AG09309 (cell line): ENCODE data around the gene DDX31.

ENCODE experiments used
- DNase-seq: peaks from one replicate; pipeline ENCODE4 v3.0.0-alpha.2; 2010; ENCODE audit warnings: low read depth
- H3K4me3 ChIP-seq: 2 replicates; pipeline ENCODE4 v1.5.1; 2011; ENCODE audit warnings: mild to moderate bottlenecking, low read depth, low read length, moderate library complexity; ENCODE audit not compliant: control insufficient read depth
- TF ChIP-seq, protein P1 (sequence below): IDR thresholded peaks from 2 replicates; pipeline ENCODE4 v1.5.1; 2011; ENCODE audit warnings: mild to moderate bottlenecking, low read depth, low read length, inconsistent platforms; ENCODE audit not compliant: insufficient read depth, control insufficient read depth; ENCODE audit errors: missing control alignments

The DDX31 gene

DNA sequence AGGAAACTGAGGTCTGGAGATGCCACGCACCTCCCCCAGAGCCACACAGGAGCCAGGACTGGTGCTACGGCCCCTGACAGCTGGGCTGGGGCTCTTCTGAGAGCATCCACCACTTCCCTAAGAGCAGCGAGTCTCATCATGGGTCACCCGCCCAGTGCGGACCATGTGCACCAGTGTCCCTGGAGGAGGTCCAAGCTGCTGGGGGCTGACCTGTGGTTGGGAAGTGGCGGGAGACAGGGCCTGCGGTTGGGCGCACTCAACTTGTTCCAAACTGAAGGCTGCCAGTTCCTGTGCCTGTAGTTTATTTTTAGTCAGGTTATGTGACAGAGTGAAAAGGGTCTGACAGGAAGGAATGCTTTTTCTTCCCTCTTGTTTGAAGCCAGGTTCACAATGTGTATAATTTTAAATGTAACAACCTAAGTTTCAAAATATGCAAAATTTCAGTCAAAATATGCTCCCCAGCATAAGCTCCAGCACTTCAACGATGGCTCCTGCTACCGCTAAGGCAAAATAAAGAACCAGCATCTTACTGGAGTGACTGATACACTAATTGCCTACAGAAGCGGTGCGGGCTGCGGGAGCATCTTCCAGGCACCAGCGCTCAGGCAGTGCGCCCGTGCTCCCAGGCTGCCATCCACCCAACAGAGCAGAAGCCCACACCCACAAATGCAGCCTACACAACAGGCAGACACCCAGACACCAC, 72.6 kb downstream of the DDX31 start:
- no peak for DNase-seq
- no peak overlapping the region for H3K4me3 ChIP-seq
- TF ChIP-seq, protein P1, sequence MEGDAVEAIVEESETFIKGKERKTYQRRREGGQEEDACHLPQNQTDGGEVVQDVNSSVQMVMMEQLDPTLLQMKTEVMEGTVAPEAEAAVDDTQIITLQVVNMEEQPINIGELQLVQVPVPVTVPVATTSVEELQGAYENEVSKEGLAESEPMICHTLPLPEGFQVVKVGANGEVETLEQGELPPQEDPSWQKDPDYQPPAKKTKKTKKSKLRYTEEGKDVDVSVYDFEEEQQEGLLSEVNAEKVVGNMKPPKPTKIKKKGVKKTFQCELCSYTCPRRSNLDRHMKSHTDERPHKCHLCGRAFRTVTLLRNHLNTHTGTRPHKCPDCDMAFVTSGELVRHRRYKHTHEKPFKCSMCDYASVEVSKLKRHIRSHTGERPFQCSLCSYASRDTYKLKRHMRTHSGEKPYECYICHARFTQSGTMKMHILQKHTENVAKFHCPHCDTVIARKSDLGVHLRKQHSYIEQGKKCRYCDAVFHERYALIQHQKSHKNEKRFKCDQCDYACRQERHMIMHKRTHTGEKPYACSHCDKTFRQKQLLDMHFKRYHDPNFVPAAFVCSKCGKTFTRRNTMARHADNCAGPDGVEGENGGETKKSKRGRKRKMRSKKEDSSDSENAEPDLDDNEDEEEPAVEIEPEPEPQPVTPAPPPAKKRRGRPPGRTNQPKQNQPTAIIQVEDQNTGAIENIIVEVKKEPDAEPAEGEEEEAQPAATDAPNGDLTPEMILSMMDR: no peak

DNA sequence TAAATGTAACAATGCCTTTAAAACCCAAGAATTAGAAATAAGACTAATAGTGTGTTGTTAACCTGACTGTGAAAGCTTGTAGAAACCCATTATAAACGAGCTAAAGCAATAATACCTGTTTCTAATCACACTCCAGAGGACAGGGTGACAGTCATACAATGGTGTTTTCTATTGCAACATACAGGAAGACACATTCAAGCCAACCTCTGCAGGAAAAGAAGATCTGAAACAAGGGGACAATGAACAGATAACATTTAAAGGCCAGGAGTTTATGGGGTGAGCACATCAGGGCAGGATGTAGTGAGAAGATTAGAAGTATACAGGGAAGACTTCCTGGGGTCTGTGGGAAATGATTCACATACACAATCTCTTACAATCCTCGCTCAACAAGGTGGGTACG, 73.6 kb downstream of the DDX31 start:
- no peak overlapping the region for H3K4me3 ChIP-seq
- TF ChIP-seq, protein P1: no peak
- DNase-seq: no peak

DNA sequence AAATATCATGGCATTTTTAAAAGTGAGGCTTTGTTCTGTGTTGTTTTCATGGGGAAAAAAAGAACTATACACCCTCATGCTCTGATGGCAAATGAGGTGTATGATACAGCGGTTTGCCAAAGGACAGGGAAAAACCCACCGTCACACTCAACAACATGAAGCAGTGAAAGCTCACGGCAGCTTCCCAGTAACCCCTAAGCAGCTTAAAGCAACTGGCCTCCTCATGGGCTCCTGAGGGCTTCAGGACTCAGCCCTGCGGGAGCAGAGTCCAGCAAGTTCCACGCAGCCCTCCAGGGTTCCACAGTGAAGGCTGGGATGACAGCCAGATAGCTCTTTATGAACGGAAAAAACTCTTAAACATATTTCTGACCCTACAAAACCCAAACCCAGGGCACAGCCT, 74.5 kb downstream of the DDX31 start:
- DNase-seq: no peak
- TF ChIP-seq, protein P1: no peak
- H3K4me3 ChIP-seq: no peak overlapping the region

DNA sequence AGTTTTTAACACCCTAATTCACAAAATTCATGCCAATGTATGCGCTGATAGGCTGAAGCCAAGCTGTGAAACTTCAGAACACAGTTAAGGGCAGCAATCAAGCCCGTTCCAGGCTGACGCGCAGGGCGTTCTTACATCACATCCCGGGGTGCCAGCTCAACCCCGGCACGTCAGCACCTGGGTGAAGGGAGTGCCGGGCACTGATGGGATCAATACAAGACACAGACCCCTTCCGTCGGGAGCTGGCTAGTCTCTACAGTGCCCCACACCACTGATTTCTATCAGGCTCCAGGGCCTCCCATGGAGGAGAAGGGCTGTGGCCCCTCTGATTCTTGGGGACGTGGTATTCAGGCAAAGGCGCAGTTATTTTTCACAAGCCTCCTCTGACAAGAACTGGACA, 75.4 kb downstream of the DDX31 start:
- TF ChIP-seq, protein P1: no peak
- DNase-seq: no peak
- H3K4me3 ChIP-seq: no peak overlapping the region

DNA sequence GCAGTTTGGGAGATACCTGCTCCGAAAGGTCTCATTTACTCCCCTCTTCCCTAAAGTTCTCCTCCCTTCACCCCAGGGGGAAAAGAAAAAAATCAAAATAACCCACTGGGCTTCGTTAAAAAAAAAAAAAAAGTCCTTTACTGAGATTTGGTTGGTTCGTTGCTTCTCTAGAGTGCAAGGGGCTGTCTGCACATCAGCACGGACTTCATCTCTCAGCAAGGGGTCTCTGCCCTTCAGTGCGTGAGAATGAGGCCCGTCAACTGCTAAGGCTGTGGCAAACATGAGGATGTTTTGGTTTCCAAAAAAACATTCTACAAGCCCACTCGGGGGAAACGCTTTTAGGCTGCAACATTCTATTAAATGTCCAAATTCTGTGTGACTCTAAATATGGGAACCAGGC, 77.3 kb downstream of the DDX31 start:
- no peak for DNase-seq
- H3K4me3 ChIP-seq: no peak overlapping the region
- TF ChIP-seq, protein P1: no peak

DNA sequence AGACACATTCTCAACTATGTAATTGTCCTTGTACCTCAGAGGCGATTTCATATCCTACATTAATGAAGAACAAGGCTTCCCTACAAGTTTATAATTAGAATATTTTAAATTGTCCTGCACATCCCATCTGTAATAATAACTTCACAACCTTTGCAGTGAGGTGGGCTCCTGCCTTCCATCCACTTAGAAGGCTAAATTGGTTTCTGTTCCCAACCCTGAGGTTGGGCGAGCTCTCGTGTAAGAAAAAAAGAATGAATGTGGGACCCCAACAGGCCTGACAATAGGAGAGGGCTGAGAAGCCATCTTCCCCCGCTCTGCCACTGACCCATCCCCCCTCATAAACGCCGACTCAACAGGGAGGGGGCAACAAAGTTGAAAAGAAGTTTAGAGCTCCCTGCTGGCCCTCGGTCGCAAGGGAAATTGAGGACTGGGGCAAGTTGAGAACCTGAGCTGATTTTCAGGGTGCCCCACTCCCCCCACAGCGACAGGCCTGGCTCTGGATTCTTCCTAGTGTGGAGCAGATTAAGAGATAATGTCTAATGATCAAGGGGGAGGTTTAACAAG, 78.0 kb downstream of the DDX31 start:
- DNase-seq: no peak
- no peak overlapping the region for H3K4me3 ChIP-seq
- TF ChIP-seq, protein P1: no peak

DNA sequence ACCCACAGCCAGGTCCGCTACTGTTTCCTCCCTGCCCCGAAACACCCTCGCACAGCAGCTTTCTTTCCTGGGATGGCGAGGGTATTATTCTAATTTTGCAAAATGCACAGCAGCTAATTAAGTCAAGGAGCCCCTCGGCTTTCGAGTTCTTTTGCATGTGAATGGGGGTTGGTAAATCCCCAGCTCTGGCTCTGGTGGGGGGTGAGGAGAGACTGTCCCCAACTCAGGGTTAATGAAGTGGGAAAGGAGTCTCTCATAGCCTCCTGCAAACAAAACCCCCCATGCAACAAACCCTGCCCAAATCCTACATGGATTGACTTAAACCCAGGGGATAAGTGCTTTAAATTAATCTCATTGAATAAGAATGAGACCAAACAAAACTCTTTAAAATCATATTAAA, 78.5 kb downstream of the DDX31 start:
- TF ChIP-seq, protein P1: no peak
- H3K4me3 ChIP-seq: no peak overlapping the region
- no peak for DNase-seq
